Endothelial cell of coronary artery (primary cell): ENCODE data around the gene MAP2K1. TPM values are rescaled to one million over a fixed set of nuclear protein-coding genes. Genes with fewer than 3 reads are reported as not detected.

Source experiments
- total RNA-seq: library from RNA; depleted of rRNA; stranded (reverse); fragments of >200 nt; gene quantifications from 2 replicates; pipeline ENCODE4 v1.2.3, GENCODE V29; 2014

The MAP2K1 gene
- 43.7 and 61.4 TPM in 2 replicates for total RNA-seq

DNA sequence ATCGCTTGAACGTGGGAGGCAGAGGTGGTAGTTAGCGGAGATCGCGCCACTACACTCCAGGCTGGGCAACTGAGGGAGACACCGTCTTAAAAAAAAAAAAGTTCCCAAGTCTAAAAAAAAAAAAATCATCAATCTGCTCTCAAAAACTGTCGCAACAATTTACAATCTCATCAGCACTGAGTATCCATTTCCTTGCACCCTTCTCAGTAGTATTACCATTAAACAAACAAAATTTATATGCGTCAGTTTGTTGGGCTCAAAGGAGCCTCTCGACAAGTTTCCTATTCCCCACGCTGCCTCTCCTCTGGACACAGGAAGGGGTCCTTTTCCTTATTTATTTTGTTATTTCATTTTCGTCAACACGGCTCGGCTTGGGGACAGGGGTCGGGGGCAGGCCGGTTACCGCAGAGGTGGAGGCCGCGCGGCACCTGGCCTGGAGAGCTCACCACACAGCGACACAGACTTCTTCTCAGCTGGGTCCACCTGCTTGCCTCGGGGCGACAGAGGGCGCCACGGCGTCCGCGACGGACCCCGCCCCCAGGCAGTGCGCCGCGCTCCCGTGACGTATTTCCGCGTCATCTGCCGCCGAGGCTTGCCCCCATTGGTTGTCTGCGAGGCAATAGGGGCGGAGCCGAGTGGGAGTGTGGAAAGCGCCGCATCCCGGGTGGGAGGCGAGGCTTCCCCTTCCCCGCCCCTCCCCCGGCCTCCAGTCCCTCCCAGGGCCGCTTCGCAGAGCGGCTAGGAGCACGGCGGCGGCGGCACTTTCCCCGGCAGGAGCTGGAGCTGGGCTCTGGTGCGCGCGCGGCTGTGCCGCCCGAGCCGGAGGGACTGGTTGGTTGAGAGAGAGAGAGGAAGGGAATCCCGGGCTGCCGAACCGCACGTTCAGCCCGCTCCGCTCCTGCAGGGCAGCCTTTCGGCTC lies at the start of gene MAP2K1:
TSS of gene MAP2K1 (plus strand) at position 709 of the 920 bp plus-strand sequence. CDS start 436 bp downstream, outside the sequence.

DNA sequence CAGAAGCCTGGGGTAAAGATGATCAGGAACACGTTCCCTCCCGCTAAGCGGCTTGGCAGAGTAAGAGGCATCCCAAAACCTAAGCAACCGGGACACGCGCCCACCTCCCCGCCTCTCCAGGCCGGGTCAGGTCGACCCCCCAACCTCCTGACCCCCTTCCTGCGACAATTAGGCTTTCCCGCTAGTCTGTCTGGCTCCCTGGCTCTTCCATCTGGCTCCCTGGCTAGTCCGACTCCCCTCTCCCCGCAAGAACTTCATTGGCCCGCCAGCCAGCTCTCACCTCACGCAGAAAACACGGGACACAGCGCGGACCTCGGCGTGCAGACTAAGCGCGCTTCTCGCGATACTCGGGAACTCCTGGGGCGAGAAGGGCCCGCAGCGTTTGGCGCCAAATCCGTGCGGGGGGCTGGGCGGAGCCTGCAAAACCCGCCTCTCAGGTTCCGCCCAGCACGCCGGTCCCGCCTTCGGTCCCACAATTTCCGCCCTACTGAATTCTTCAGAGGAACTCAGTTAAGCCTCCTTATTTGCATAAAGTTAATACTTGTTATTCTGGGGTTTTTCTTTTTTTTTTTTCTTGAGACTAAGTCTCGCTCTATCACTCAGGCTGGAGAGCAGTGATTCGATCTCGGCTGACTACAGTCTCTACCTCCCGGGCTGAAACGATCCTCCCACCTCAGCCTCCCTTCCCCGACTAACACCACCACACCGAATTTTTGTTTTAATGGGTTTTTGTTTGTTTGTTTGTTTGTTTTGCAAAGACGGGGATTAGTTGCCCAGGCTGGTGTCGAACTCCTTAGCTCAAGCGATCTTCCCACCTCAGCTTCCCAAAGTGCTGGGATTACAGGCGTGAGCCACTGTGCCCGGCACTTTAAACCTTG lies 30.1 kb upstream of the MAP2K1 start, which contains the start of gene TIPIN:
TSS of gene TIPIN (minus strand) at position 327 of the 878 bp plus-strand sequence. CDS start 3,738 bp downstream, outside the sequence.

DNA sequence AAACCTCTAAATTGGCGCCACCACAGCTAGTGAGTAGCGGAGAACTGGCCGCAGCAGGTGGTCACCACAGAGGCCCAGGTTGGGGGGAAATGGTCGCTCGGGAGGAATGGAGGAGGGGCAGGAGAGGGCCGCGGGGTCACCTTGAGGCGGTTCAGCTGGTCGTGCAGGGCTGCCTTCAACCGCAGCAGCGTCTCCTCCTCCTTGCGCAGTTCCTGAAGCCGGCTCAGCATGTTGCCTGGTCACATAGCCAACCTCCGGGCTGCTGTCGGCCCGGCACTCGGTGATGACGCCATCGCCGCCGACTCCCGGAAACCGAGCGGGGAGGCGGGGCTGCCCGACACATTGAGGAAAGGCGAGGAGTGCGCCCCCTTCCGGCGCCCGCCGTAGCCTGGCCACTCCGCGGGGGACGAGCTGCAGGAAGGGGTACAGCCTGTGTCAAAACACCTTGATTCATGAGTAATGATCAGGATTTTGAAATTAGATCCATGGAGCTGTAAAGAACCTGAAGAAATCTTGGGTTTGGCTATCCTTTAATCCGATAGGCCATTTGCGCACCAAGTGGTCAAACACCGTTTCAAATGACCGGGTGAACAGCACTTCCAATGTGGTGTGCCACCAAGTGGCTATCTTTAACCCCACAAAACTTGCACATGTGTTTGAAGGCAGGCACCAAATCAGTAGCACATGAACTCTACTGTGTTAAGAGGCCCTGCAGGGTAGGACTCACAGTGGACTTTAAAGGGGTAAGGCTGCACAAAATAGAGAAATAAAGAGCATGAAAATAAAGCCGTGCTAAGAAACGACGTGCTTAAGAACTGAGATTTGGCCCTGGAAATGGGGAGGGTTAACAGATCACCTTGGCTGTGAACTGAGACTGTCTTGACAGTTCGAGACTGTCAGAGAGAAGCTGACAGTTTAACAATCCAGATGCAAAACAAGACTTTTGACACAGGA lies 111.1 kb downstream of the MAP2K1 start, which contains the start of gene SNAPC5:
TSS of gene SNAPC5 (minus strand) at position 261 of the 954 bp plus-strand sequence. CDS start at position 230, 31 bp downstream.

DNA sequence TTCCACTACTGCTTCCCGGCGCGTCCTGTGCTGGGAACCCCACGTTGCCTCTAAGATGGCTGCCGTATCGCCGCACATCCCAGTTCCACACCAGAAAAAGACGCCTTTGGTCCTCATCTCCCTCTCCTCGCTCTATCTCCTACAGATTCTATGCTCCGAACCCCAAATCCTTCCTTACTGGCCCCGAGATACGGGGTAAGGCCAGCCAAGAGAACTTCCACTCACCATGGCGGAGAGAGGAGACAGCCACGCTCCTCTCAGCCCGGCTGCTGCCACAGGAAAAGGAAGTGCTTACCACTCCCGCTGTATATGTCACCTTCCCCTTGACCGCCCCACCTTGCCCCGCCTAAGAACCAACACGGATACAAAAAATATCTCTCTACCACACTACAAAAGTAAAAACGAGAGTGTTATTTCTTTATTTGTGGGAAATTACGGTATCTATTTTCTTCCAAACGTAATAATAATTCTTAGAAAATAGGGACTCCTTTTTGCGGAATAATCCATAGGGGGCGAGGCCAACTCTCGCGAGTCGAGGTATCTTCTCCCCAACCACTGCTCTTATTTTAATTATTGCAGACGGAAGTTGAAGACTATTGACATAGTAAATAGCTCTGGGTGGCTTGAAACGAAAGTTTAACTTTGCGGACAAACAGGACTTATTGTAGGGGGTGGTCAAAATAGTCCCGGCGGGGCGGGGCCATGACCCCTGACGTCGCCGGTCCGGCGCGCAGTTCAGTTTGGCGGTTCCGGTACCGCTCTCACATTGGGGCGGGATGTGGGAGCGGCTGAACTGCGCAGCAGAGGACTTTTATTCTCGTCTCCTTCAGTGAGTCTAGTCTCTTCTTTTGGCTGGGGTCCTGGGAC lies 118.1 kb downstream of the MAP2K1 start, which contains the start of the genes RPL4 and ZWILCH:
TSS of gene RPL4 (minus strand) at position 293 of the 867 bp plus-strand sequence. CDS start at position 228, 65 bp downstream.
TSS of gene ZWILCH (plus strand) at position 764 of the 867 bp plus-strand sequence. CDS start at position 777, 13 bp downstream.

Other genes starting within 250 kb of the MAP2K1 start
- under 0.01 TPM in 1 of 2 replicates, not detected in the other for gene MEGF11, start 133.2 kb upstream of the MAP2K1 start, total RNA-seq
- gene DIS3L, start 93.3 kb upstream of the MAP2K1 start, total RNA-seq = 17.4 and 21.1 TPM in 2 replicates
- 7.1 and 15.3 TPM in 2 replicates for gene TIPIN, start 30.2 kb upstream of the MAP2K1 start, total RNA-seq
- gene SNAPC5, start 110.8 kb downstream of the MAP2K1 start, total RNA-seq = 16.4 and 24.4 TPM in 2 replicates
- gene RPL4, start 117.9 kb downstream of the MAP2K1 start, total RNA-seq = 1,890 and 1,891 TPM in 2 replicates
- gene ZWILCH, start 118.4 kb downstream of the MAP2K1 start, total RNA-seq = 13.6 and 26.0 TPM in 2 replicates
- gene LCTL, start 179.1 kb downstream of the MAP2K1 start, total RNA-seq = 0.09 TPM in 1 of 2 replicates, not detected in the other